PC-9 (cell line): ENCODE data around the gene ATCAY. TPM values are rescaled to one million over a fixed set of nuclear protein-coding genes. Genes with fewer than 3 reads are reported as not detected.

Experiments
- BruUV-seq: library from RNA; stranded (reverse); fragments of 400-500 nt; replicated peaks from 2 replicates; lab custom pipeline; 2021; lab: Mats Ljungman, UMichigan
- CTCF ChIA-PET: fragments of 300-600 bp; sonication (Branson Sonifier 250); formaldehyde crosslinking; loops from one replicate; lab custom pipeline; 2022; ENCODE audit warnings: antibody characterized with exemption; lab: Charles Lee
- POLR2A ChIA-PET: fragments of 300-600 bp; sonication (Branson Sonifier 250); formaldehyde crosslinking; loops from one replicate; lab custom pipeline; 2022; ENCODE audit warnings: antibody characterized with exemption; ENCODE audit not compliant: unreplicated experiment; lab: Charles Lee
- DNase-seq, 2 experiments: peaks; one replicate each; pipeline versions ENCODE4 v3.0.0 to v3.0.0-alpha.2; 2015 to 2022; ENCODE audit warnings: mixed read lengths in 1 of 2
- H2AFZ ChIP-seq: fragments of 200-600 bp; sonication (generic); 2 replicates; pipeline ENCODE4 v1.8.1; 2017; ENCODE audit warnings: antibody characterized with exemption
- H3F3A ChIP-seq: fragments of 200-600 bp; sonication (generic); 2 replicates; pipeline ENCODE4 v1.8.1; 2017; ENCODE audit warnings: antibody characterized with exemption, mild to moderate bottlenecking, low read depth; ENCODE audit not compliant: insufficient read depth
- H3K27ac ChIP-seq: fragments of 200-600 bp; sonication (generic); 2 replicates; pipeline ENCODE4 v1.6.1; 2016; ENCODE audit warnings: mixed run types
- H3K27me3 ChIP-seq: fragments of 200-600 bp; sonication (generic); 2 replicates; pipeline ENCODE4 v1.6.1; 2016; ENCODE audit warnings: low read depth, mixed run types; ENCODE audit not compliant: insufficient read depth
- H3K36me3 ChIP-seq: fragments of 200-600 bp; sonication (generic); 2 replicates; pipeline ENCODE4 v1.6.1; 2016; ENCODE audit warnings: low read depth, mixed run types
- H3K4me1 ChIP-seq: fragments of 200-600 bp; sonication (generic); replicated peaks from 2 replicates; pipeline ENCODE4 v1.6.1; 2016; ENCODE audit warnings: mixed run types; ENCODE audit not compliant: insufficient read depth
- H3K4me2 ChIP-seq: fragments of 200-600 bp; sonication (generic); 2 replicates; pipeline ENCODE4 v1.6.1; 2017; ENCODE audit warnings: mixed run types
- H3K4me3 ChIP-seq: fragments of 200-600 bp; sonication (generic); 2 replicates; pipeline ENCODE4 v1.6.1; 2016; ENCODE audit warnings: mixed run types
- H3K79me2 ChIP-seq: fragments of 200-600 bp; sonication (generic); 2 replicates; pipeline ENCODE4 v1.6.1; 2017; ENCODE audit warnings: low read depth, mixed run types
- H3K9me2 ChIP-seq: fragments of 200-600 bp; sonication (generic); 2 replicates; pipeline ENCODE4 v1.8.1; 2017; ENCODE audit warnings: mild to moderate bottlenecking; ENCODE audit not compliant: insufficient read depth
- H3K9me3 ChIP-seq: fragments of 200-600 bp; sonication (generic); 2 replicates; pipeline ENCODE4 v1.8.1; 2016; ENCODE audit warnings: low read depth; ENCODE audit not compliant: insufficient read depth
- H4K20me1 ChIP-seq: fragments of 200-600 bp; sonication (generic); 2 replicates; pipeline ENCODE4 v1.8.1; 2017; ENCODE audit not compliant: insufficient read depth
- EZH2 ChIP-seq: fragments of 200-600 bp; sonication (generic); IDR thresholded peaks from 2 replicates; pipeline ENCODE4 v1.8.0; 2017; ENCODE audit warnings: antibody characterized with exemption, low read depth
- intact Hi-C: fragments of 100-400 bp; cut with micrococcal nuclease; formaldehyde crosslinking; loops from one replicate; pipeline ENCODE4 v1.10.0; 2022; ENCODE audit not compliant: unreplicated experiment
- total RNA-seq: library from RNA; stranded (reverse); gene quantifications from 2 replicates; pipeline ENCODE4 v1.2.3, GENCODE V29; 2021
- TF ChIP-seq, protein P1 (sequence below): fragments of 200-600 bp; sonication (generic); conservative IDR thresholded peaks from 2 replicates; pipeline ENCODE4 v1.6.1; 2017; ENCODE audit warnings: mixed run types, antibody characterized with exemption, mild to moderate bottlenecking, moderate library complexity

Gene ATCAY
- total RNA-seq, 1 experiment from 2014 or later = not detected

DNA sequence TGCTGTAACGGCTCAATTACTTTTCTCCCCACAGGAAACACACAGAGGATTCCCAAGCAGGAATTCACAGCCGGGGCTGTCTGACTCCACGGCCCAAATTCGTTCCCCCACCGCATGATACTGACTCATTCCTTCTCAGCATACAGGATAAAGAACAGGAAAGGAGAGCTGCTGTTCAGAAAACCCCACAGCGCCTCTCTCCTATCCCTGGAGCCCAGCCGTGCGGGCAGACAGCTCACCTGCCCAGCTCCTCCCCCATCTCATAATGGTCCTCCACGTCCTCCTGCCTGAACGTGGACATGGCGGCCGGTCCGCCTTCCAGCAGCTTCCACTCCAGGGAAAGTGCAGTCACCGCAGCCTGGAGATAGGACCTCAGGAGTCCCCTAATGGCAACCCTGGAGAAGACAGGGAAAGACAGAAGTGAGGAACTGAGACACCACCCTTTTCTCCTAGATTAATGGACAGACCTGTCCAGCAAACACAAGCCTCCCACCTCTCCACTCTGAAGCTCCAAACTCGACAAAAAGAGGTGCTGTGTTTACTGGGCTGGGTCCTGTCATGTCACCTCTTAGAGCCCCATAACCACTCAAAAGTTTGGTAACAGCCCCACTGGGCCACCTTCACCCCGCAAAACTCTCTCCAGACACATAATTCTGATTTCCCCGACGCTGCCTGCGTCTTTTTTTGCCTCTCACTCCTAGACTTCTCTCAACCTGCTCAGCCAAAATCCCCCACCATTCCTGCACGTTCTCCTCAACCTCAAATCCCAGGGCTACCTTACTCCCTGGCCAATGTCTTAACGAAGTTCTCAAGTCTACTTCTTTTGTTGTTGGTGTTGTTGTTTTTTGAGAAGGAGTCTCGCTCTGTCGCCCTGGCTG is 89.2 kb downstream of the ATCAY start:
- peak overlapping the region; percentile 81 for H3K4me3 ChIP-seq
- no peak overlapping the region for H2AFZ ChIP-seq
- no peaks in the 10 kb centered on the region for H3K9me2 ChIP-seq
- peaks cover 32% of the 10 kb centered on the region for H4K20me1 ChIP-seq
- peak overlapping the region; percentile 95 for H3K4me2 ChIP-seq
- ChIA-PET POLR2A (interaction anchor here (0.6 to 1.4 kb wide), 2 partner anchors 14 to 16 kb away, joined by 8 to 9 read pairs; partner anchors contain the start of gene EEF2), CTCF (interaction anchor here (1.2 kb wide), 1 partner anchor 18 kb away, joined by 12 read pairs; no protein-coding TSS in a partner anchor)
- intact Hi-C loops = loop anchor here (2.0 kb wide), 1 partner anchor 17 kb away; no protein-coding TSS in a partner anchor
- peak; percentile 52 to 64 for DNase-seq
- H3K36me3 ChIP-seq = 0 out of 2 replicates have a peak, but pooled peaks cover 10% of the 10 kb centered on the region
- TF ChIP-seq EZH2 = no peak
- TF ChIP-seq, protein P1, sequence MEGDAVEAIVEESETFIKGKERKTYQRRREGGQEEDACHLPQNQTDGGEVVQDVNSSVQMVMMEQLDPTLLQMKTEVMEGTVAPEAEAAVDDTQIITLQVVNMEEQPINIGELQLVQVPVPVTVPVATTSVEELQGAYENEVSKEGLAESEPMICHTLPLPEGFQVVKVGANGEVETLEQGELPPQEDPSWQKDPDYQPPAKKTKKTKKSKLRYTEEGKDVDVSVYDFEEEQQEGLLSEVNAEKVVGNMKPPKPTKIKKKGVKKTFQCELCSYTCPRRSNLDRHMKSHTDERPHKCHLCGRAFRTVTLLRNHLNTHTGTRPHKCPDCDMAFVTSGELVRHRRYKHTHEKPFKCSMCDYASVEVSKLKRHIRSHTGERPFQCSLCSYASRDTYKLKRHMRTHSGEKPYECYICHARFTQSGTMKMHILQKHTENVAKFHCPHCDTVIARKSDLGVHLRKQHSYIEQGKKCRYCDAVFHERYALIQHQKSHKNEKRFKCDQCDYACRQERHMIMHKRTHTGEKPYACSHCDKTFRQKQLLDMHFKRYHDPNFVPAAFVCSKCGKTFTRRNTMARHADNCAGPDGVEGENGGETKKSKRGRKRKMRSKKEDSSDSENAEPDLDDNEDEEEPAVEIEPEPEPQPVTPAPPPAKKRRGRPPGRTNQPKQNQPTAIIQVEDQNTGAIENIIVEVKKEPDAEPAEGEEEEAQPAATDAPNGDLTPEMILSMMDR = peak; percentile 17; the same call in 1 of the 2 replicates
- H3K79me2 ChIP-seq = peaks cover 32% of the 10 kb centered on the region
- BruUV-seq = TSS peak; percentile 94
- peaks cover 20% of the 10 kb centered on the region for H3K4me1 ChIP-seq
- no peaks in the 10 kb centered on the region for H3K9me3 ChIP-seq
- peak overlapping the region; percentile 90 for H3K27ac ChIP-seq
- peaks cover 38% of the 10 kb centered on the region; the same call in 1 of the 2 replicates for H3F3A ChIP-seq
- no peaks in the 10 kb centered on the region for H3K27me3 ChIP-seq

DNA sequence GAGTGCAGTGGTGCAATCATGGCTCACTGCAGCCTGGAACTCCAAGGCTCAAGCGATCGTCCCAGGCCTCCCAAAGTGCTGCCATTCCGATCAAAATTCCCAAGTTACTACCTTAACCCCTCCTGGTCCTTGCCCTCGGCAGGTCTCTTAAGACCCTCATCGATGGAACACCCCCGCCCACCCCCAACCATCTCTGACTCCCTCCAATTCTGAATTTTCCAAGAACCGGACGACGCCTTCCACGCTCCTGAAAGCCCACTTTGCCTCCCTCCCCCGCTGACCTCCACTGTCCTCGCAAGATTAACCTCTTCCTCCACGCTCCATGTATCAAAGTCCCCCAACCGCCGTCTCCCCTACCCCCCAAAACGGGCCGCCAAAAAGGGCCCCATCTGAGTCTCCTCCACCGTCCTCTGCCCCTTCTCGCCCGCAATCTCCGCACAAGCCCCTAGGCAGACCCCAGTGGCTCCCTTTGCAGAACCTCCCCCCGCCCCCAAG is 89.9 kb downstream of the ATCAY start:
- Histone ChIP-seq H4K20me1 (peaks cover 36% of the 10 kb centered on the region), H3K36me3 (0 out of 2 replicates have a peak, but pooled peaks cover 10% of the 10 kb centered on the region), H3K4me1 (peaks cover 20% of the 10 kb centered on the region), H3K27ac (peak overlapping the region; percentile 90), H3K27me3 (no peaks in the 10 kb centered on the region), H3K79me2 (peaks cover 32% of the 10 kb centered on the region), H2AFZ (no peak overlapping the region), H3K4me2 (peak overlapping the region; percentile 95), H3K9me2 (no peaks in the 10 kb centered on the region), H3K4me3 (peak overlapping the region; percentile 81), H3K9me3 (no peaks in the 10 kb centered on the region), H3F3A (peaks cover 42% of the 10 kb centered on the region; the same call in 1 of the 2 replicates)
- intact Hi-C loops = no loop called here
- ChIA-PET CTCF (interaction anchor here (0.6 to 1.2 kb wide), 2 partner anchors 170 to 405 kb away, joined by 4 to 10 read pairs; no protein-coding TSS in a partner anchor), POLR2A (interaction anchor here (0.7 kb wide), 1 partner anchor 15 kb away, joined by 4 read pairs; the partner anchor contains the start of gene EEF2)
- no peak for TF ChIP-seq EZH2
- DNase-seq = no peak
- BruUV-seq = no TSS peak

DNA sequence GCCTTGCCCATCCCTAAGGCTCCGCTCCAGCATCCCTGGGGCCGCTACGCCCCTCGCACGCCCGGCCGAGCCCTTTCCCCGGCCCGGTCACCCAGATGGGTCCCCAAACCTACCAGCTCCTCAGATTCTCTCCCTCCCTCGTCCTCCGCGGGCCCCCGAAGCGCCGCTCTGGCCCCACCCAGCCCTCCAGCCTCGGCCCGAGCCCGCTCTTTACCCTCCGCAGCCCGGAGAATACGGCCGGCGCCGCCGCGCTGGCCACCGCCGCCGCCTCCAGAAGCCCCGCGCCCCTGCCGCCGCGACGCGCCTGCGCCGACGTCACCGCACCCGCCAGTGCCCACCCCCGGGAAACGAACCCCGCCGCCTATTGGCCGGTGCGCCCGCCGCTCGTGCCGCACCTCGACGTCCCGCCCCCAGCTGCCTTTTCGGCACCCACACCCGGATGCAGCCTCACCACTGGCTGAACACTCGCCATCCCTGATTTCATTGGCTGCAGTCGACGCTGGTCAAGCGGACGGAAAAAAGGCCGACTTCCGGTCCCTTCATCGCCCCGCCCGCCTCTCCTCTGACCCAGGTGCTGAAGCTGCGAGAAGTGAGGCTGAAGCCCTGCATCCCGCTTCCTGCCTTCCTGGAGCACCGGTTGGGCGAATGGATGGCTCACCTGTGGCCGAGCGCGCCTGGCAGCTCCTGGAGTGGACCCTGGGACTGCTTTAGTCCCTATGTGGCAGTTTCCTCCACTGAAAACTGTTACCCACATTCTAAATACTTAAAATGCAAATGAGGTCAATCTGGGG is 90.5 kb downstream of the ATCAY start, which contains the start of gene DAPK3:
Gene DAPK3, minus strand, starts transcription at position 292 of the 791 bp plus-strand sequence. CDS start 1,364 bp downstream, outside the sequence.
- Histone ChIP-seq H3F3A (peaks cover 49% of the 10 kb centered on the region; the same call in 1 of the 2 replicates), H2AFZ (no peak within 1 kb of the TSS), H3K9me2 (no peaks in the 10 kb centered on the region), H4K20me1 (peaks cover 39% of the 10 kb centered on the region), H3K27ac (peak within 1 kb of the TSS; percentile 90), H3K36me3 (0 out of 2 replicates have a peak, but pooled peaks cover 10% of the 10 kb centered on the region), H3K4me1 (peaks cover 20% of the 10 kb centered on the region), H3K4me2 (peak within 1 kb of the TSS; percentile 95), H3K79me2 (peaks cover 32% of the 10 kb centered on the region), H3K27me3 (no peaks in the 10 kb centered on the region), H3K4me3 (peak within 1 kb of the TSS; percentile 81), H3K9me3 (no peaks in the 10 kb centered on the region)
- peak; percentile 89 to 95 for DNase-seq
- no TSS peak for BruUV-seq
- ChIA-PET CTCF (interaction anchor here (0.6 to 1.2 kb wide), 2 partner anchors 169 to 406 kb away, joined by 4 to 10 read pairs; no protein-coding TSS in a partner anchor), POLR2A (interaction anchor here (0.5 to 0.7 kb wide), 4 partner anchors 14 to 366 kb away, joined by 3 to 7 read pairs (median 4); partner anchors contain the start of gene EEF2)
- intact Hi-C loops = no loop called here
- TF ChIP-seq, protein P1 = no peak
- TF ChIP-seq EZH2 = no peak
